Thyroid gland (tissue), 4 donors: ENCODE measurements around the gene TIMP3. TPM values are rescaled to one million over a fixed set of nuclear protein-coding genes. Genes with fewer than 3 reads are reported as not detected.
A peak's percentile ranks its signal among the peaks of the same experiment; 100 is the strongest.

ENCODE experiments used
- DNase-seq, 2 donors: peaks; one replicate each; pipeline ENCODE4 v3.0.0-alpha.2; 2019
- H3K27ac ChIP-seq, 3 donors: fragments of 200-600 bp; sonication (generic); 1 replicate in 2 of 3; 2 replicates in 1 of 3; pipeline ENCODE4 v1.5.1; 2016 to 2019; ENCODE audit warnings: mild to moderate bottlenecking in 1 of 3, moderate library complexity in 1 of 3
- H3K27me3 ChIP-seq: fragments of 200-600 bp; sonication (generic); one replicate; pipeline ENCODE4 v1.5.1; 2019
- H3K36me3 ChIP-seq, 2 donors: fragments of 200-600 bp; sonication (generic); one replicate each; pipeline ENCODE4 v1.5.1; 2016 to 2019
- H3K4me1 ChIP-seq, 2 donors: fragments of 200-600 bp; sonication (generic); one replicate each; pipeline ENCODE4 v1.5.1; 2017 to 2019
- H3K4me3 ChIP-seq, 3 donors: fragments of 200-600 bp; sonication (generic); replicated peaks in 1 of 3; 1 replicate in 2 of 3; 2 replicates in 1 of 3; pipeline ENCODE4 v1.5.1; 2016; ENCODE audit warnings: mild to moderate bottlenecking in 1 of 3
- H3K9me3 ChIP-seq: fragments of 200-600 bp; sonication (generic); one replicate; pipeline ENCODE4 v1.5.1; 2017
- CTCF ChIP-seq, 6 experiments: fragments of 200-600 bp in 3 of 6; fragments of 450-650 bp in 3 of 6; sonication (generic) in 3 of 6; IDR thresholded peaks; one replicate each; pipeline ENCODE4 v1.5.1; 2016 to 2019; ENCODE audit warnings: antibody characterized with exemption in 6 of 6, mild to moderate bottlenecking in 2 of 6, inconsistent platforms in 1 of 6, moderate library complexity in 1 of 6
- POLR2A ChIP-seq, 2 donors: fragments of 450-650 bp; IDR thresholded peaks; one replicate each; pipeline ENCODE4 v1.6.1; 2017; ENCODE audit warnings: antibody characterized with exemption in 2 of 2, mild to moderate bottlenecking in 2 of 2, moderate library complexity in 1 of 2
- WGBS, 2 donors: methylation state at CpG; one replicate each; pipeline ENCODE4 v1.1.5; 2017; 5-methylcytosine and 5-hydroxymethylcytosine counted together
- intact Hi-C: fragments of 100-400 bp; cut with DNase I; formaldehyde crosslinking; loops from one replicate; pipeline ENCODE4 v1.15.1; 2023
- total RNA-seq, 4 donors: library from RNA; depleted of rRNA; stranded (reverse); fragments of >200 nt; gene quantifications; one replicate each; pipeline ENCODE4 v1.2.3, GENCODE V29; 2016

TIMP3 gene
- total RNA-seq, 4 donors from 2014 or later, result 424 to 772 (median 543) TPM

GRCh38 chr22:32852395-32853251 lies 51.1 kb downstream of the TIMP3 start:
- H3K9me3 ChIP-seq, result no peaks in the 10 kb centered on the region
- peak overlapping the region; percentile 95 to 97 (median 96) for H3K27ac ChIP-seq
- intact Hi-C loops, result no loop called here
- no peaks in the 10 kb centered on the region for H3K27me3 ChIP-seq
- peak; percentile 86 to 88 for DNase-seq
- H3K36me3 ChIP-seq, result peaks cover 15 to 19% of the 10 kb centered on the region in 2 donors
- TF ChIP-seq POLR2A (IDR thresholded peaks at IDR 0.05), result peak in 1 of 2 donors; percentile 28
- TF ChIP-seq CTCF (IDR thresholded peaks at IDR 0.05), result no peak
- H3K4me1 ChIP-seq, result peaks cover 83 to 91% of the 10 kb centered on the region in 2 donors
- H3K4me3 ChIP-seq, result no peak overlapping the region
- 27 to 28% methylated on average over 8 to 10 of the region's 10 CpGs for WGBS, 2 donors

DNA sequence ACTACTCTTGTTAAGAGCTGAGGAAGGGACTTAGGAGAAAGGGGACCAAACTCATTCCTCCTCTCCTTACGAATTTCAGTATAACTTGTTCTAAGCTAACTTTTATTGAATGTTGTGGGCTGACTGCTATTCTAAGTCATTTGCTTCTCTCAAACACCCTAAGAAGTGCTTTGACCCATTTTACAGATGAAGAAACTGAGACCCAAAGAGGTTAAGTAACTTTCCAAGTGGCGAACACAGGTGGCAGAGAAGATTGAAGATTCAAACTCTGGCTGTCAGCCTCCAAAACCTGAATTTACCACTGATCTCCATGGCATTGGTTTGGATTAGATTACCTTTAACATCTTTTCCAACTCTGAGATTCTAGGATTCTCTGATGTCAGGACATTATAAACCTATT lies 52.2 kb downstream of the TIMP3 start:
- intact Hi-C loops, result no loop called here
- H3K36me3 ChIP-seq, result peaks cover 21 to 23% of the 10 kb centered on the region in 2 donors
- TF ChIP-seq CTCF (IDR thresholded peaks at IDR 0.05), result no peak
- TF ChIP-seq POLR2A (IDR thresholded peaks at IDR 0.05), result no peak
- WGBS, 2 donors, result 91 to 93% methylated on average over 2 of the region's 2 CpGs
- no peaks in the 10 kb centered on the region for H3K9me3 ChIP-seq
- H3K4me3 ChIP-seq, result no peak overlapping the region
- DNase-seq, result no peak
- H3K4me1 ChIP-seq, result peaks cover 83 to 92% of the 10 kb centered on the region in 2 donors
- H3K27ac ChIP-seq, result peak overlapping the region; percentile 95 to 97 (median 96)
- no peaks in the 10 kb centered on the region for H3K27me3 ChIP-seq

- H3K9me3 ChIP-seq, result no peaks in the 10 kb centered on the region
- 34 to 47% methylated on average over 13 to 14 of the region's 14 CpGs for WGBS, 2 donors
- TF ChIP-seq POLR2A (IDR thresholded peaks at IDR 0.05), result peak in 1 of 2 donors; percentile 27
- no peak for TF ChIP-seq CTCF (IDR thresholded peaks at IDR 0.05)
- no peaks in the 10 kb centered on the region for H3K27me3 ChIP-seq
- no peak overlapping the region for H3K4me3 ChIP-seq
- peak; percentile 62 to 65 for DNase-seq
- H3K4me1 ChIP-seq, result peaks cover 79 to 91% of the 10 kb centered on the region in 2 donors
- peaks cover 27 to 29% of the 10 kb centered on the region in 2 donors for H3K36me3 ChIP-seq
- peak overlapping the region; percentile 95 to 97 (median 96) for H3K27ac ChIP-seq
- intact Hi-C loops, result no loop called here
Measured at GRCh38 chr22:32854351-32854804, 52.9 kb downstream of the TIMP3 start.

- H3K4me3 ChIP-seq, result no peak overlapping the region
- H3K27me3 ChIP-seq, result no peaks in the 10 kb centered on the region
- peaks cover 34 to 37% of the 10 kb centered on the region in 2 donors for H3K36me3 ChIP-seq
- peaks cover 71 to 83% of the 10 kb centered on the region in 2 donors for H3K4me1 ChIP-seq
- intact Hi-C loops, result no loop called here
- H3K27ac ChIP-seq, result peak overlapping the region; percentile 95 to 97 (median 96)
- 76 to 78% methylated on average over 8 of the region's 8 CpGs for whole genome bisulfite sequencing, 2 donors
- no peaks in the 10 kb centered on the region for H3K9me3 ChIP-seq
- peak; percentile 55 to 57 for DNase-seq
- TF ChIP-seq POLR2A (IDR thresholded peaks at IDR 0.05), result no peak
- TF ChIP-seq CTCF (IDR thresholded peaks at IDR 0.05), result no peak
Measured at GRCh38 chr22:32855045-32855756, 53.7 kb downstream of the TIMP3 start.
